Epidermal melanocyte (primary cell): ENCODE measurements around the gene FAR1.

Experiments used
- DNase-seq: peaks from one replicate; pipeline ENCODE4 v3.0.0; 2011; ENCODE audit warnings: low spot score; ENCODE audit not compliant: insufficient read length

Gene FAR1

DNA sequence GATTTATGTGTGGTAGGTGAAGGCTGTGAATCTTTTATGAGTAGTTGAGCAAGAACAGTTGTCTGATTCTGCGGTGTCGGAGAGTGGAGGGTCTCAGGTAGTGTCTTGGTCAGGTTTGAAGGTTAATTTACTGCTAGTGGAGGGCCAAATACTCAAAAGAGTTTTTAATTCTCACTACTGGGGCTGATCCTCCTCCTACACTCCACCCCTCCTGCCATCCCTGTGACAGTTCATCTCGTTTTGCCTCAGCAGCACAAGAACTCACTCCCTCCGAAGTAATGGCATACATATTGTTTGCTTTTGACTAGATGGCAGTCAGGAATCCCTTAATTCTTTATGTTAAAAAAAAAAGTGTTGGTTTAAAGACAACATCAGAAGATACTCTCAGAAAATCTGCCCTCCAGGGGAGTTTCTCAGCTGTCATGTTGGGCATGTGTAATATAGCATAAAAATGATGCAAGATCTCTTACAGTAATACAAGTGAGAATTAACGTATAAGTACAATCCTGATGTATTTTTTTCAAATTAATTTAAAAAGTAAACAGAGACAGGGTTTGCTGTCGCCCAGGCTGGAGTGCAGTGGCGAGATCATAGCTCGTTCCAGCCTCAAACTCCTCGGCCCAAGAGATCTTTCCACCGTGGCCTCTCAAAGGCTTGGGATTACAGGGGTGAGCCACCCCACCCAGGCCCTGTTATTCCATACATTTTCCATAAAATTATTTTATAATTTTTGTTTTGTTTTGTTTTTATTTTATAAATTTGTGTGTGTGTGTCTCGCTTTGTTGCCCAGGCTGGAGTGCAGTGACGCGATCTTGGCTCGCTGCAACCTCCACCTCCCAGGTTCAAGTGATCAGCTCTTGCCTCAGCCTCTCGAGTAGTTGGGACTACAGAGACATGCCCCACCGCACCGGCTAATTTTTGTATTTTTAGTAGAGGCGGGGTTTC lies 1.3 kb downstream of the FAR1 start:
- DNase-seq: no peak

GRCh38 chr11:13672576-13673210 lies 4.2 kb downstream of the FAR1 start:
- no peak for DNase-seq

DNA sequence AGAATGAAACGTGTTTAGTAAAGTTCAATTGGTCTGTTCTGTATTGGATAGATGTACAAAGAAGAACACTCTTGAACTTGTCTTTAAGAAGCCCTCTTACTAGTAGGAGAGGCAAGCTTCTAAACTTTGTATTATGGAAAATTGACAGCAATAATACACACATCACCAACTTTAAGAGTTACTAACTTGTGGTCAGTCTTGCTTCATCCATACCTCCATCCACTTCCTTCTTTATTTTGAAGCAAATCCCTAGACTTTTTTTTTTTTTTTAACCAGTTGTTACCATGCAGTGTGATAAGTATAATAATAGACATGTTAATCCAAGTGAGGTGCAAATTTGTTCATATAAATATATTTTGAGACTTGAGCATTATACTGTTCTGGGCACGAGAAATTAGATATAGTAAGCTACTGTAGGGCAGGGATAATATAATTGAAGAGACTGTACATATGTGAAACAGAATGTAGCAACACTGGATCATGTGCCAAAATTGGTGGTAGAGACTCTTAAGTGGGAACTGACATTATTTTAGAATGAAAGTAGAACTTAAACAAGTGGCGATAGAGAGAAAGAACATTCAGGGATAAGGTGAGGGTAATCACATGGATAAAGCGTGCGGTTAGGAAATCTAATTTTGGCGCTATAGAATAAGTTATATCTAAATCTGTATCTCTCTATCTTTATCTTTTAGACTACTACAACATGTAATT lies 6.5 kb downstream of the FAR1 start:
- no peak for DNase-seq

GRCh38 chr11:13676576-13676975 lies 8.1 kb downstream of the FAR1 start:
- DNase-seq: no peak

DNA sequence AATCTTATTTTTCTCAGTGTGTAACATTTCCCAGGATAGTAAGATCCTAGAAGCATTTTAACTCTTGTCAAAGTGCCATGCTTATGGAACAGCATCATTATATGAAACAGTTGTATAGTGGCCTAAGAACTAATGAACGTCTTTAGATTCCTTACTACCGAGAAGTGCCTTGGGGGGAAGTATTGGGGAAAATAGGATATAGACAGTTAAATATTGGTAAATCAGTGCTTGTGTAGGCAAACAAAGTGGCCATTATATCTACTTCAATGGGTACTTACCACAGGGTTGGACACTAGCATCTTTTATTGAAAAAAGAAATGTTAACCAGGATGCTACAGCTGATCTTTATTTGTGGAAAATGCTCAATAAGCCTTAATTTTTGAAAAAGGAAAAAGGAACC lies 11.3 kb downstream of the FAR1 start:
- no peak for DNase-seq

DNA sequence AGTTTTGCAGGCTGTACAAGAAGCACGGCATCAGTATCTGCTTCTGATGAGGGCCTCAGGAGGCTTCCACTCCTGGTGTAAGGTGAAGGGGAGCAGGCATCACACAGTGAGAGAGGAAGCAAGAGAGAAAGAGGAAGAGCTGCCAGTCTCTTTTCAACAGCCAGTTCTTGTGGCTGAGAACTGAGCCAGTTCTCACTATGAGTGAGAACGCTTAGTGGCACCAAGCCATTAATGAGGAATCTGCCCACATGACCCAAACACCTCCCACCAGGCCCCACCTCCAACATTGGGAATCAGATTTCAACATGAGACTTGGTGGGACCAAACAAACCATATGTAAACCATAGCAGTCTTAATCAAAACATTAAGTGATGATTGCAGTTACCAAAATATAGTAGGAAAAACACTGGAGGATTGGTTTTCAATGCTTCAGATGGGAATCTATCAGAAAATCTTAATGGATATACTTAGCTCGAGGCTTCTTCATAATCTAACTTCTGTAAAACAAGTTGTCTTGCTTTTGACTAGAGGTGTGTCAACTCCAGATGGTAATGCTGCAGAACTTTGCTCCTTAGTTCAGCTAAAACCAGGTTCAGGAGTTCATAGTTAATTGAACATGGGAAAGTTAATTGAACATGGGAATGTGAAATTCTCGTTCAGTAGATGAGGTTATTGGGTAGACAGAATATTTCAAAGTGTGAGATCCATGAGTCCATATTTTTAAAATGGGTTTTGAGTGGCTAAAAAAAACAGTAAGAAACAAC lies 12.2 kb downstream of the FAR1 start:
- no peak for DNase-seq

DNA sequence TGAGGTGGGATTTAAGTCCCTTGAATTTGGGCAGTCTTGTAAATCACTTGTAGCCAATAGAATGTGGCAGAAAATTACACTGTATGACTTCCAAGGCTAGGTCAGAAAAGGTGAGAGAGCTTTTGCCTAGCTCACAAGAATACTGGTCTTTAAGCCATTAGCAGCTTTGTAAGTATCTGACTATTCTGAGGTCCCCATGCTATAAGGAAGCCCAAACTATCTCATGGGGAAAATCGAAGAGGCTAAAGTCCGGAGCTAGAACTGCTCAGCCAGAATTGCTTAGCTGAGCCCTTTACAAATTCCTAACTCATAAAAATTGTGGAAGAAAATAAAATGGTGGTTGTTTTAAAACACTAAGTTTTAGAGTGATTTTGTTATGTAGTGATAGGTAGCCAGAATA lies 13.0 kb downstream of the FAR1 start:
- no peak for DNase-seq

DNA sequence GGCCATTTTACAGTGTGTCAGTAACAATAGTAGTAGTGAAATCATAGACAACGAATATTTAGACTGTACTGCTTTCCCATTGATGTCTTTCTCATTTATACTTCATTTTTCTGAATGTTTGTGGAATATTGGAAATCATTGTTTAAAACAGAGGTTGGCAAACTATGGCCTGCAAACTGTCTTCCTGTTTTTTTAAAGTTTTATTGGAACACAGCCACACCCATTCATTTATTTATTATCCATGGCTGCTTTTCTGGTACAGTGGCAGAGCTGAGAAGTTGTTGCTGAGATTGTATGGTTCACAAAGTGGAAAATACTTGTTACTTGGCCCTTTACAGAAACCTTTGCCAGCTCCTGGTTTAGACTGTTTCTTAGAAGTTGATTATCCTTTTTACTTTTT lies 13.7 kb downstream of the FAR1 start:
- no peak for DNase-seq

DNA sequence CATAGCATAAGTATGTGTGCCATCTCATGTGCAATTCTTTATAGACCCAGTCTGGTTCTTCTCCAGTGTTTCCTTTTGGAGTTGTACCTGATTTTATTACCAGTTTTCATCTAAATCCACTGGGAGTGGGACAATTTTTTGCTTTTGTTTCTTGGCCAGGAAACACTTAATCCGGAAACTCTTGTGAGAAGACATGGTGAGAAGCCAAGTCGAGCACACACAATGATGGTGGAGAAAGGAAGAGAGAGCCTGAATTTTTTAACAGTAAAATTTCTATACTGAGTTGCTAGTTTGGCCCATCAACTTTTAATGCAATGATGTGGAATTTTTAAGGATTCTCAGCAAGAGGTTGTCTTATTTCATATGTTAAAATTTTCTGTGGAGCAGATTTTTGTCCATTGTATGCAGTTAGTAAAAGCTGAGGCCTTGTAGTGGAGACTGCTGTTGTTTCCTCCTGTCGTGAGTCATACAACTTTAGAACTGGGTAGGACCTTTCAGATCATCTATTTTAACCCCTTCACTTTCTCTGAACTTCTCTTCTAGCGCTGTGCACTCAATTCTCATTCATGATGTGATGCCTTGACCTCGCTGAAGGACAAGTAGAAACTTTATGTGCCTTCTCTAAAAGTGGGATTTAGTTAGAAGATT lies 17.1 kb downstream of the FAR1 start:
- no peak for DNase-seq

DNA sequence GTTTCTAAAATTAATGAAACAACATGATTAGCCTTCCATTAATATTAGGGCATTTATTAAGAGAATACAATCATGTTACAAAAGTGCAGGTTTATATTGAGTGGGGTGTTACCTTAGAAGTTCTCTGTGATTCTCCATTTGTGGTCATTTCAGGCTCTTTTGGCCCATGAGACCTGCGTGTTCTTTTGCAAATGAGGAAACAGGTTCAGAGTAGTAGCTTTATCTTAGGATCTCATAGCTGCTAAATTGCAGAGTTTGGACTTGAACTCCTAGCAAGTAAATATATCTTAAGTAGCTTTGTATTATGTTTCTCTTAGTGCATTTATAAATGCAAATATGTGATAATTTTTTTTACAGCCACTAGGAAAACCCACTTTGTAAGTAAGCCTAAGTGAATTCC lies 18.3 kb downstream of the FAR1 start:
- DNase-seq: no peak

GRCh38 chr11:13687271-13687670 lies 18.8 kb downstream of the FAR1 start:
- no peak for DNase-seq

DNA sequence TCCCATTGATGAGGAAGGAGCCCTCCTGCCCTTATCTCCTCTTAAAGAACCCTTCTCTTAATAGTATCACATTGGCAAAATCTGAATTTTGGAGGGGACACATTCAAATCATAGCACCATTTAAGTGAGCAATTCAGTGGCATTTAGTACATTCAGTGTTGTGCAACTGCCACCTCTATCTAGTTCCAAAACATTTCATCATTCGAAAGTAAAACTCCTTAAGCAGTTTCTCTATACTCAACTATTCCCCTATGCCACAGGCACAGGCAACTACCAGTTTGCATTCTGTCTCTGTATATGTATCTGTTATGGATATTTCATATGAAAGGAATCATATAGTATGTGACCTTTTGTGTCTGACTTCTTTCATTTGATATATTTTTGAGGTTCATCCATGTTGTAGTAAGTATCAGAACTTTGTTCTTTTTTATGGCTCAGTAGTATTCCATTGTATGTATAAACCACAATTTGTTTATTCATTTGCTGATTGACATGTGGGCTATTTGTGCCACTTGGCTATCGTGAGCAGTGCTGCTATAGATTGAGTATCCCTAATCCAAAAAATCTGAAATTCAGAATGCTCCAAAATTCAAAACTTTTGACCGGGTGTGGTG lies 22.9 kb downstream of the FAR1 start:
- DNase-seq: no peak

DNA sequence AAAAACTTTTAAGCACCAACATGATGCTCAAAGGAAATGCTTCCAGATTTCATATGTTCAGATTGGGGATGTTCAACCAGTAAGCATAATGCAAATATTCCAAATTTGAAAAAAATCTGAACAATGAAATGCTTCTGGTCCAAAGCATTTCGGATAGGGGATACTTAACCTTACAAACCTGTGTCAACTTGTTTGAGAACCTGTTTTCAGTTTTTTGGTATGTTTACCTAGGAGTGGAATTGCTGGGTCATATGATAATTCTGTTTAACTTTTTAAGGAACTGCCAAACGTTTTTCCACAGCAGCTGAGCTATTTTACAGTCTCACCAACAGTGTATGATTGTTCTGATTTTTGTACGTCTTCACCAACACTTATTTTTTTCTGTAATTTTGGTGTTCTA lies 23.7 kb downstream of the FAR1 start:
- DNase-seq: no peak

GRCh38 chr11:13694115-13694514 lies 25.6 kb downstream of the FAR1 start:
- DNase-seq: no peak

- DNase-seq: no peak
Measured at GRCh38 chr11:13695886-13696285, 27.4 kb downstream of the FAR1 start.

GRCh38 chr11:13697710-13698109 lies 29.2 kb downstream of the FAR1 start:
- DNase-seq: no peak

DNA sequence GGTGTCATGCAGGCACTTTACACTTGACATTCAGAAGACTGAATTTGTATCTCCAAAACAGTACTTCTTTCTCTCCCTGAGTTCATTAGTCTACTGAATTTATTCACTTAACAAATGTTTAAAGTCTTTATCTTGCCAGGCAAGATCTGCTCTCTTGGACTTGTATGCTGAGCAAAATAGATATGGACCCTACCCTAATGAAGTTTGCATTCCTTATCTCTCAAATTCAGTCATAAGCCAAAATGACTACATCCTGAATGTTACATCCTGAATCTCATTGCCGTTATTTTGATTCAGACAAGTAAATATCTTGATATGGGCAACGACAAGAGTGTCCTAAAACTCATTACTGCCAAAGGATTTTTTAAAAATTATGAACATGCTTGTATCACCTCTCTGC lies 29.7 kb downstream of the FAR1 start:
- no peak for DNase-seq

GRCh38 chr11:13699041-13699440 lies 30.6 kb downstream of the FAR1 start:
- no peak for DNase-seq

GRCh38 chr11:13699870-13700269 lies 31.4 kb downstream of the FAR1 start:
- DNase-seq: no peak

- no peak for DNase-seq
Measured at GRCh38 chr11:13701506-13701905, 33.0 kb downstream of the FAR1 start.

DNA sequence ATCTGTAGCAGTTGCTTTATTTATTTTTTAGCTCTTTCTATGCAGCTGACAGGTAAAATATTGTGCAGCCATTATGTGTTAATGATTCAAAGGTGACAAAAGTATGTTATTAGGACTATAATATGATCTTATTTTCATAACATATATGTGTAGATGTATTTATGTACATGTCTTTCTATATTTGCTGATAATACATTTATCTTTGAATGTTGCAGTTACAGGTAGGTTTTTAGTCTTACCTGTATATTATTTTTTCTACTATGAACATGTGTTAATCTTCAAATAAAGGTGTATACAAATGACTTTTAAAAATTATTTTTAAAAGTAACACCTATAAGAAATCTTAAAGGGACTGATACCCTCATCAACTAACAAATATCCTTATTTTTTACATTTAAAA lies 33.6 kb downstream of the FAR1 start:
- DNase-seq: no peak
